ENCODE results near the gene AHDC1. TPM values are rescaled to one million over a fixed set of nuclear protein-coding genes. Genes with fewer than 3 reads are reported as not detected.

Gene AHDC1
- total and polyA plus RNA-seq, 2 of the 13 experiments (the other 11 are each of a cell fraction or from before 2014, with no cell fraction given) = 1.0 to 2.7 TPM

DNA sequence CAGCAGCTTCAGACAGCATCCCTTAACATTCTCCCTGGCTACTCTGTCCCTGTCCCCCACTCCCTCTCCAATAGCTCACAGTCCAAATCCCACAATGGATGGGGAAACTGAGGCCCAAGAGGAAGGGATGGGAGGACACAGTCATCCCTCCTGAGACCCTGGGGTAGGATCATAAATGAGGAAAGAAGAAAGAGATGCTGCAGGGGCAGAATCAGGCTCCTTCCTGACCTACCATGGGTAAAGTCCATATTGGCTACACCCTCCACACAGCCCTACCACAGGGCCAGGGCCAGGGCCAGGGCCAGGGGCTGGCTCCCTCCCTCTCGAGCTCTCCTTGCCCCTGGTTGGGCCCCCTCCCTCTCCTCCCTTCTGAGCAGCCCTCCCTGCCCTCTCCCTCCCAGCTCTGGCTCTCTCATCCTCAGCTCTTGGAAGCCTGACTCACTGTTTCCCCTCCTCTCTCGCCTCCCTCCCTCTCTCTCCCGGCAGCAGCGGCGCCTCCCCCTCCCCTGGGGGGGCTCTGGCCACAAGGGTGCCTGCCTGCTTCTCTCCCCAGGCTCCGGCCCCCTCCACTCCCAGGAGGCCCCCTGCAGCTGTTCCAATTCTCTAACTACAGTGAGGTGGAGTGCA lies 4.9 kb downstream of the AHDC1 start (continued):
- peak; percentile 91 for TF ChIP-seq PATZ1 (CRISPR knock-in tag; IDR thresholded peaks at IDR 0.05)
- TF ChIP-seq ZFP36 (IDR thresholded peaks at IDR 0.05; ENCODE audit: borderline replicate concordance, low read depth, low read length, partially characterized antibody) = no peak
- TF ChIP-seq, protein P1, sequence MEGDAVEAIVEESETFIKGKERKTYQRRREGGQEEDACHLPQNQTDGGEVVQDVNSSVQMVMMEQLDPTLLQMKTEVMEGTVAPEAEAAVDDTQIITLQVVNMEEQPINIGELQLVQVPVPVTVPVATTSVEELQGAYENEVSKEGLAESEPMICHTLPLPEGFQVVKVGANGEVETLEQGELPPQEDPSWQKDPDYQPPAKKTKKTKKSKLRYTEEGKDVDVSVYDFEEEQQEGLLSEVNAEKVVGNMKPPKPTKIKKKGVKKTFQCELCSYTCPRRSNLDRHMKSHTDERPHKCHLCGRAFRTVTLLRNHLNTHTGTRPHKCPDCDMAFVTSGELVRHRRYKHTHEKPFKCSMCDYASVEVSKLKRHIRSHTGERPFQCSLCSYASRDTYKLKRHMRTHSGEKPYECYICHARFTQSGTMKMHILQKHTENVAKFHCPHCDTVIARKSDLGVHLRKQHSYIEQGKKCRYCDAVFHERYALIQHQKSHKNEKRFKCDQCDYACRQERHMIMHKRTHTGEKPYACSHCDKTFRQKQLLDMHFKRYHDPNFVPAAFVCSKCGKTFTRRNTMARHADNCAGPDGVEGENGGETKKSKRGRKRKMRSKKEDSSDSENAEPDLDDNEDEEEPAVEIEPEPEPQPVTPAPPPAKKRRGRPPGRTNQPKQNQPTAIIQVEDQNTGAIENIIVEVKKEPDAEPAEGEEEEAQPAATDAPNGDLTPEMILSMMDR (CRISPR knock-in tag; IDR thresholded peaks at IDR 0.05) = 0 out of 2 replicates have a peak, but pooled peaks have one; percentile 1
- TF ChIP-seq ZNF749 (CRISPR knock-in tag; IDR thresholded peaks at IDR 0.05; ENCODE audit: borderline replicate concordance) = no peak
- TF ChIP-seq MTF1 (CRISPR knock-in tag; IDR thresholded peaks at IDR 0.05) = no peak
- 0 out of 2 replicates have a peak, but pooled peaks have one; percentile 11 for TF ChIP-seq ZBTB7A (CRISPR knock-in tag; IDR thresholded peaks at IDR 0.05)
- TF ChIP-seq CBX5 (CRISPR knock-in tag; IDR thresholded peaks at IDR 0.05; ENCODE audit: borderline replicate concordance) = no peak
- TF ChIP-seq, protein P2, sequence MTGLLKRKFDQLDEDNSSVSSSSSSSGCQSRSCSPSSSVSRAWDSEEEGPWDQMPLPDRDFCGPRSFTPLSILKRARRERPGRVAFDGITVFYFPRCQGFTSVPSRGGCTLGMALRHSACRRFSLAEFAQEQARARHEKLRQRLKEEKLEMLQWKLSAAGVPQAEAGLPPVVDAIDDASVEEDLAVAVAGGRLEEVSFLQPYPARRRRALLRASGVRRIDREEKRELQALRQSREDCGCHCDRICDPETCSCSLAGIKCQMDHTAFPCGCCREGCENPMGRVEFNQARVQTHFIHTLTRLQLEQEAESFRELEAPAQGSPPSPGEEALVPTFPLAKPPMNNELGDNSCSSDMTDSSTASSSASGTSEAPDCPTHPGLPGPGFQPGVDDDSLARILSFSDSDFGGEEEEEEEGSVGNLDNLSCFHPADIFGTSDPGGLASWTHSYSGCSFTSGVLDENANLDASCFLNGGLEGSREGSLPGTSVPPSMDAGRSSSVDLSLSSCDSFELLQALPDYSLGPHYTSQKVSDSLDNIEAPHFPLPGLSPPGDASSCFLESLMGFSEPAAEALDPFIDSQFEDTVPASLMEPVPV (CRISPR knock-in tag; IDR thresholded peaks at IDR 0.05) = 0 out of 2 replicates have a peak, but pooled peaks have one; percentile 33
- no peak for TF ChIP-seq IRX3 (CRISPR knock-in tag; IDR thresholded peaks at IDR 0.05; ENCODE audit: borderline replicate concordance, low read depth)
- peak; percentile 61; the same call in 1 of the 2 replicates for TF ChIP-seq ZSCAN25 (CRISPR knock-in tag; IDR thresholded peaks at IDR 0.05)

All from HepG2 (cell line).